Keratinocyte (primary cell): Measurements from ENCODE around the gene FAM219A. TPM values are rescaled to one million over a fixed set of nuclear protein-coding genes. Genes with fewer than 3 reads are reported as not detected.
"Not testable (repeated sequence)": the region's sequence is repeated elsewhere in the genome, so short reads cannot be mapped to it uniquely, and the experiment has no call there.

ENCODE experiments used
- DNase-seq: peaks from one replicate; pipeline ENCODE4 v3.0.0-alpha.2; 2011; ENCODE audit warnings: low read depth, missing footprints, low spot score
- FAIRE-seq: peaks from 2 replicates; lab custom pipeline; 2011; peaks lifted over from hg19 to GRCh38; lab: Jason Lieb, UNC
- H2AFZ ChIP-seq: 2 replicates; pipeline ENCODE4 v1.6.0; 2012; ENCODE audit warnings: low read length, control low read depth, inconsistent platforms; ENCODE audit not compliant: control insufficient read depth
- H3K27ac ChIP-seq: 2 replicates; pipeline ENCODE4 v1.5.1; 2011; ENCODE audit warnings: low read length; ENCODE audit not compliant: control insufficient read depth, insufficient read depth
- H3K27me3 ChIP-seq: 3 replicates; pipeline ENCODE4 v1.6.0; 2011; ENCODE audit warnings: low read length; ENCODE audit not compliant: control insufficient read depth, insufficient read depth; ENCODE audit errors: extremely low read depth
- H3K36me3 ChIP-seq, 2 experiments: 2 replicates in 1 of 2; 3 replicates in 1 of 2; pipeline ENCODE4 v1.5.1; 2011; ENCODE audit warnings: low read length in 2 of 2, mild to moderate bottlenecking in 1 of 2; ENCODE audit not compliant: control insufficient read depth in 2 of 2, insufficient read depth in 2 of 2; ENCODE audit errors: extremely low read depth in 1 of 2
- H3K4me1 ChIP-seq: 3 replicates; pipeline ENCODE4 v1.5.1; 2011; ENCODE audit warnings: low read length; ENCODE audit not compliant: control insufficient read depth, insufficient read depth; ENCODE audit errors: extremely low read depth
- H3K4me2 ChIP-seq: 3 replicates; pipeline ENCODE4 v1.6.0; 2011; ENCODE audit warnings: low read depth, low read length; ENCODE audit not compliant: control insufficient read depth, insufficient read depth; ENCODE audit errors: extremely low read depth
- H3K4me3 ChIP-seq, 3 experiments: fragments of 200-600 bp in 1 of 3; sonication (generic) in 1 of 3; 2 replicates in 2 of 3; 3 replicates in 1 of 3; pipeline ENCODE4 v1.5.1; 2011 to 2016; ENCODE audit warnings: low read length in 3 of 3, mild to moderate bottlenecking in 3 of 3, control low read depth in 2 of 3, inconsistent platforms in 1 of 3, low read depth in 1 of 3, mixed read lengths in 1 of 3, mixed run types in 1 of 3, moderate library complexity in 1 of 3; ENCODE audit not compliant: control insufficient read depth in 2 of 3, insufficient read depth in 2 of 3; ENCODE audit errors: extremely low read depth in 1 of 3
- H3K79me2 ChIP-seq: 2 replicates; pipeline ENCODE4 v1.6.0; 2012; ENCODE audit warnings: low read length; ENCODE audit not compliant: control insufficient read depth, insufficient read depth
- H3K9ac ChIP-seq: 3 replicates; pipeline ENCODE4 v1.6.0; 2011; ENCODE audit warnings: low read length; ENCODE audit not compliant: control insufficient read depth, insufficient read depth; ENCODE audit errors: extremely low read depth
- H3K9me1 ChIP-seq: 3 replicates; pipeline ENCODE4 v1.6.0; 2011; ENCODE audit warnings: low read length; ENCODE audit not compliant: control insufficient read depth, insufficient read depth; ENCODE audit errors: extremely low read depth
- H3K9me3 ChIP-seq: 2 replicates; pipeline ENCODE4 v1.5.1; 2012; ENCODE audit warnings: low read depth, low read length; ENCODE audit not compliant: control insufficient read depth
- H4K20me1 ChIP-seq: 3 replicates; pipeline ENCODE4 v1.6.0; 2011; ENCODE audit warnings: low read length; ENCODE audit not compliant: control insufficient read depth, insufficient read depth; ENCODE audit errors: extremely low read depth
- CTCF ChIP-seq, 3 experiments: IDR thresholded peaks in 1 of 3; conservative IDR thresholded peaks in 1 of 3; optimal IDR thresholded peaks in 1 of 3; 2 replicates in 2 of 3; 3 replicates in 1 of 3; pipeline versions ENCODE3 to v1.5.1; 2011; ENCODE audit warnings: low read length in 3 of 3, mild to moderate bottlenecking in 3 of 3, moderate library complexity in 2 of 3, control low read depth in 1 of 3, inconsistent platforms in 1 of 3; ENCODE audit not compliant: insufficient read depth in 2 of 3; ENCODE audit errors: extremely low read depth in 1 of 3
- EZH2 ChIP-seq: IDR thresholded peaks from one replicate; pipeline ENCODE4 v1.6.1; 2012; ENCODE audit warnings: inconsistent platforms, mild to moderate bottlenecking, low read length, moderate library complexity
- dilution Hi-C: fragments of 300-500 bp; cut with MboI; formaldehyde crosslinking; loops from one replicate; pipeline ENCODE4 v1.7.0; 2020; ENCODE audit warnings: low sequenced_read_pairs; ENCODE audit not compliant: extremely low pct_ligation_motif_present
- polyA plus RNA-seq, 5 experiments: library from polyadenylated mRNA; depleted of rRNA in 3 of 5; stranded (reverse) in 3 of 5; stranded (forward) in 1 of 5; unstranded in 1 of 5; fragments of >200 nt; gene quantifications; 1 replicate in 1 of 5; 2 replicates in 3 of 5; 3 replicates in 1 of 5; pipeline versions ENCODE4 v1.2.1 to v1.2.3, GENCODE V29; 2011 to 2012; ENCODE audit warnings: missing spikeins in 2 of 5, low read depth in 1 of 5, low replicate concordance in 1 of 5

The FAM219A gene
- polyA plus RNA-seq, 1 donor (not counting 4 experiments of a cell fraction or from before 2014, with no cell fraction given) = 8.9 TPM

GRCh38 chr9:34369636-34370035 is 88.7 kb downstream of the FAM219A start:
- TF ChIP-seq CTCF (optimal IDR thresholded peaks at IDR 0.05 in 1 of 3, IDR thresholded peaks at IDR 0.05 in 1 of 3, conservative IDR thresholded peaks at IDR 0.05 in 1 of 3; ENCODE audit: extremely low read depth in 1 of 3, insufficient read depth in 2 of 3, low read length in 3 of 3) = no peak
- TF ChIP-seq EZH2 = no peak
- H4K20me1 ChIP-seq = peaks cover 3% of the 10 kb centered on the region
- no peak overlapping the region for H3K27ac ChIP-seq
- H3K9me3 ChIP-seq = peaks cover 7% of the 10 kb centered on the region
- H3K27me3 ChIP-seq = peaks cover 14% of the 10 kb centered on the region
- no peaks in the 10 kb centered on the region for H3K9me1 ChIP-seq
- peaks cover 5 to 18% of the 10 kb centered on the region in 2 experiments for H3K36me3 ChIP-seq
- H2AFZ ChIP-seq = no peak overlapping the region
- H3K4me3 ChIP-seq = no peak overlapping the region
- DNase-seq (no peak), FAIRE-seq (no peak)
- H3K79me2 ChIP-seq = no peaks in the 10 kb centered on the region
- dilution Hi-C loops = no loop called here
- H3K4me2 ChIP-seq = no peak overlapping the region
- no peak overlapping the region for H3K9ac ChIP-seq
- peaks cover 6% of the 10 kb centered on the region for H3K4me1 ChIP-seq

GRCh38 chr9:34368796-34369195 is 89.6 kb downstream of the FAM219A start:
- H3K9ac ChIP-seq, H2AFZ ChIP-seq, DNase-seq, dilution Hi-C loops, H4K20me1 ChIP-seq, H3K9me1 ChIP-seq, H3K79me2 ChIP-seq, H3K4me1 ChIP-seq, H3K27ac ChIP-seq, H3K9me3 ChIP-seq, H3K4me2 ChIP-seq, FAIRE-seq, H3K4me3 ChIP-seq: not testable (repeated sequence)
- peaks cover 14% of the 10 kb centered on the region for H3K27me3 ChIP-seq
- H3K36me3 ChIP-seq = peaks cover 5 to 18% of the 10 kb centered on the region in 2 experiments

GRCh38 chr9:34367751-34368410 is 90.5 kb downstream of the FAM219A start:
- Histone ChIP-seq H3K27me3 (peaks cover 14% of the 10 kb centered on the region), H3K36me3 (peaks cover 5 to 18% of the 10 kb centered on the region in 2 experiments)
- H3K79me2 ChIP-seq, H3K9ac ChIP-seq, H4K20me1 ChIP-seq, H3K4me3 ChIP-seq, dilution Hi-C loops, H3K4me1 ChIP-seq, DNase-seq, H3K27ac ChIP-seq, H3K4me2 ChIP-seq, H3K9me3 ChIP-seq, H2AFZ ChIP-seq, FAIRE-seq, H3K9me1 ChIP-seq: not testable (repeated sequence)
